ENCODE data around the gene CFAP221.
A peak's percentile ranks its signal among the peaks of the same experiment; 100 is the strongest.

CFAP221 gene

GRCh38 chr2:119647440-119648169, 103.4 kb downstream of the CFAP221 start:
- no peak for DNase-seq

- DNase-seq = peak; percentile 45
These were observed 105.2 kb downstream of the CFAP221 start for GRCh38 chr2:119649364-119649917.

- DNase-seq = no peak
These were observed 106.0 kb downstream of the CFAP221 start for GRCh38 chr2:119650206-119650605.

- no peak for DNase-seq
These were observed 106.7 kb downstream of the CFAP221 start for GRCh38 chr2:119650846-119651370.

GRCh38 chr2:119657466-119658145, 113.4 kb downstream of the CFAP221 start:
- DNase-seq = no peak

GRCh38 chr2:119659601-119660342, 115.5 kb downstream of the CFAP221 start:
- DNase-seq = peak; percentile 70

GRCh38 chr2:119660343-119660658, 116.1 kb downstream of the CFAP221 start:
- no peak for DNase-seq

GRCh38 chr2:119662297-119662696, 118.0 kb downstream of the CFAP221 start:
- no peak for DNase-seq

GRCh38 chr2:119668546-119668945, 124.3 kb downstream of the CFAP221 start:
- no peak for DNase-seq

- no peak for DNase-seq
These were observed 126.8 kb downstream of the CFAP221 start for GRCh38 chr2:119671016-119671415.

GRCh38 chr2:119671752-119672151, 127.5 kb downstream of the CFAP221 start:
- DNase-seq = no peak

GRCh38 chr2:119672161-119672862, 128.1 kb downstream of the CFAP221 start:
- DNase-seq = no peak

GRCh38 chr2:119673796-119674195, 129.5 kb downstream of the CFAP221 start:
- DNase-seq = no peak

- DNase-seq = no peak
These were observed 130.7 kb downstream of the CFAP221 start for GRCh38 chr2:119674711-119675500.

GRCh38 chr2:119678021-119678656, 133.9 kb downstream of the CFAP221 start:
- peak; percentile 96 for DNase-seq

- no peak for DNase-seq
These were observed 135.2 kb downstream of the CFAP221 start for GRCh38 chr2:119679526-119679837.

- no peak for DNase-seq
These were observed 135.6 kb downstream of the CFAP221 start for GRCh38 chr2:119679846-119680245.

GRCh38 chr2:119680457-119681202, 136.4 kb downstream of the CFAP221 start:
- DNase-seq = no peak

GRCh38 chr2:119681203-119681867, 137.1 kb downstream of the CFAP221 start:
- DNase-seq = no peak

- no peak for DNase-seq
These were observed 137.6 kb downstream of the CFAP221 start for GRCh38 chr2:119681868-119682220.
